H1 (cell line): ENCODE measurements around the gene POGZ. TPM values are rescaled to one million over a fixed set of nuclear protein-coding genes. Genes with fewer than 3 reads are reported as not detected.

Experiments used
- POLR2AphosphoS5 ChIP-seq: IDR thresholded peaks from 2 replicates; pipeline ENCODE4 v1.6.1; 2011; ENCODE audit warnings: low read depth, low read length
- POU5F1 ChIP-seq: IDR thresholded peaks from 2 replicates; pipeline ENCODE4 v1.6.1; 2011; ENCODE audit warnings: low read depth, mild to moderate bottlenecking, low read length, moderate library complexity
- polyA plus RNA-seq, 7 experiments: library from polyadenylated mRNA; depleted of rRNA in 3 of 7; stranded (reverse) in 5 of 7; unstranded in 2 of 7; fragments of >200 nt in 5 of 7; fragments of 200-250 nt in 2 of 7; gene quantifications; 1 replicate in 5 of 7; 2 replicates in 1 of 7; 4 replicates in 1 of 7; pipeline versions ENCODE4 v1.2.1 to v1.2.3, GENCODE V29; 2011 to 2013; ENCODE audit warnings: missing spikeins in 2 of 7, mixed read lengths in 2 of 7
- total RNA-seq: library from RNA; stranded (reverse); fragmentation: NEBNext Ultra II Directional; extraction: Animal tissue kit (Norgen Biotek cat#: 25700); gene quantifications from 2 replicates; pipeline ENCODE4 v1.2.1, GENCODE V29; 2021
- TF ChIP-seq, protein P1 (sequence below): IDR thresholded peaks from 2 replicates; pipeline ENCODE4 v1.6.1; 2012; ENCODE audit warnings: low read length, inconsistent platforms
- TF ChIP-seq, protein P2 (sequence below): fragments of 300-600 bp; sonication (generic); IDR thresholded peaks from 2 replicates; pipeline ENCODE4 v1.7.1; 2012; ENCODE audit warnings: low read length, moderate library complexity, mild to moderate bottlenecking, inconsistent platforms; ENCODE audit not compliant: insufficient replicate concordance
- TF ChIP-seq, protein P3 (sequence below), 3 experiments: IDR thresholded peaks; 1 replicate in 2 of 3; 2 replicates in 1 of 3; pipeline versions ENCODE4 v1.5.1 to v1.6.1; 2011; ENCODE audit warnings: low read length in 3 of 3, mild to moderate bottlenecking in 3 of 3, inconsistent platforms in 2 of 3, low read depth in 1 of 3, moderate library complexity in 1 of 3; ENCODE audit not compliant: insufficient read depth in 1 of 3; ENCODE audit errors: control extremely low read depth in 1 of 3

POGZ gene
- total and polyA plus RNA-seq, 2 of the 8 experiments (the other 6 are each of a cell fraction or from before 2014, with no cell fraction given) = 66.4 to 105 TPM

DNA sequence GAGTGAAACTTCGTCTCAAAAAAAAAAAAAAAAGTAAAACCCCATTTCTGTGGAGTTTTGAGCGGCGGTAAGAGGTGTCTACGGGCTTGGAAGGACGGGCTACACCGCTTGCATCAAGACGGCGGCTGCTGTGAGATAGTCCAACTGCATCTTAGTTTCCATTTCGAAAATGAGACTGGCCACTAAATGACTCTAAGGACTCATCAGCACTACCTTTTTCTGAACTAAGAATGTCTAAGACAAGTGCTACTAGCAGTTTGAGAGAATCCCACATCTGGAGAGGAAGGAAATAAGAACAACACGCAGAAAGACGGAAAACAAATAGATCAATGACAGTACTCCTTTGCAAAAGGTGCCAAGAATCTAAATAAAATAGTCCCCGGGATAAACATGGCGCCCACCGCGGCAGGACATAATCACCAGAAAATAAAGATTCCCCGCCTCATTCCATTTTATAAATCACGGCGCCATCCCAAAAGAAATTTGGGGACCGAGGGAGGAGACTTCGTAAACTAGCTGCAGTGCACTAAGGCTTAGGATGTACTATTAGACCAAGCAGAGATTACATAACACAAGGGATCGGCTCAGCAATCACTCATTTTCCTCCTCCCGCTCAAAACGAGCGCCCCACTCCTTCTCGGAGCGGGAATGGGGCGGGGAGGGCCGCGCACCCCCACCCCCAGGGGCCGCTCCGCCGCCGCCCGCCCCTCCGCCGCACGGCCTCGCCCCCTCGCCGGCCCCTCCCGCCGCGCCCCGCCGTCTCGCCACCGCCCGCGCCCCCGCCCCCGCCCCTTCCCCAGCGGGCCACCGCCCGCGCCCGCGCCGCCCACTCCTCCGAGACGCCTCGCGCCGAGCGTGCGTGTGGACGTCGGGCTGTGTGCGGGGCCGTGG, 1.1 kb downstream of the POGZ start (continued):
- TF ChIP-seq, protein P1, sequence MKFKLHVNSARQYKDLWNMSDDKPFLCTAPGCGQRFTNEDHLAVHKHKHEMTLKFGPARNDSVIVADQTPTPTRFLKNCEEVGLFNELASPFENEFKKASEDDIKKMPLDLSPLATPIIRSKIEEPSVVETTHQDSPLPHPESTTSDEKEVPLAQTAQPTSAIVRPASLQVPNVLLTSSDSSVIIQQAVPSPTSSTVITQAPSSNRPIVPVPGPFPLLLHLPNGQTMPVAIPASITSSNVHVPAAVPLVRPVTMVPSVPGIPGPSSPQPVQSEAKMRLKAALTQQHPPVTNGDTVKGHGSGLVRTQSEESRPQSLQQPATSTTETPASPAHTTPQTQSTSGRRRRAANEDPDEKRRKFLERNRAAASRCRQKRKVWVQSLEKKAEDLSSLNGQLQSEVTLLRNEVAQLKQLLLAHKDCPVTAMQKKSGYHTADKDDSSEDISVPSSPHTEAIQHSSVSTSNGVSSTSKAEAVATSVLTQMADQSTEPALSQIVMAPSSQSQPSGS = no peak
- TF ChIP-seq POU5F1 (0 out of 2 replicates have a peak, but pooled peaks have one; percentile 10), POLR2AphosphoS5 (peak; percentile 81)
- TF ChIP-seq, protein P2, sequence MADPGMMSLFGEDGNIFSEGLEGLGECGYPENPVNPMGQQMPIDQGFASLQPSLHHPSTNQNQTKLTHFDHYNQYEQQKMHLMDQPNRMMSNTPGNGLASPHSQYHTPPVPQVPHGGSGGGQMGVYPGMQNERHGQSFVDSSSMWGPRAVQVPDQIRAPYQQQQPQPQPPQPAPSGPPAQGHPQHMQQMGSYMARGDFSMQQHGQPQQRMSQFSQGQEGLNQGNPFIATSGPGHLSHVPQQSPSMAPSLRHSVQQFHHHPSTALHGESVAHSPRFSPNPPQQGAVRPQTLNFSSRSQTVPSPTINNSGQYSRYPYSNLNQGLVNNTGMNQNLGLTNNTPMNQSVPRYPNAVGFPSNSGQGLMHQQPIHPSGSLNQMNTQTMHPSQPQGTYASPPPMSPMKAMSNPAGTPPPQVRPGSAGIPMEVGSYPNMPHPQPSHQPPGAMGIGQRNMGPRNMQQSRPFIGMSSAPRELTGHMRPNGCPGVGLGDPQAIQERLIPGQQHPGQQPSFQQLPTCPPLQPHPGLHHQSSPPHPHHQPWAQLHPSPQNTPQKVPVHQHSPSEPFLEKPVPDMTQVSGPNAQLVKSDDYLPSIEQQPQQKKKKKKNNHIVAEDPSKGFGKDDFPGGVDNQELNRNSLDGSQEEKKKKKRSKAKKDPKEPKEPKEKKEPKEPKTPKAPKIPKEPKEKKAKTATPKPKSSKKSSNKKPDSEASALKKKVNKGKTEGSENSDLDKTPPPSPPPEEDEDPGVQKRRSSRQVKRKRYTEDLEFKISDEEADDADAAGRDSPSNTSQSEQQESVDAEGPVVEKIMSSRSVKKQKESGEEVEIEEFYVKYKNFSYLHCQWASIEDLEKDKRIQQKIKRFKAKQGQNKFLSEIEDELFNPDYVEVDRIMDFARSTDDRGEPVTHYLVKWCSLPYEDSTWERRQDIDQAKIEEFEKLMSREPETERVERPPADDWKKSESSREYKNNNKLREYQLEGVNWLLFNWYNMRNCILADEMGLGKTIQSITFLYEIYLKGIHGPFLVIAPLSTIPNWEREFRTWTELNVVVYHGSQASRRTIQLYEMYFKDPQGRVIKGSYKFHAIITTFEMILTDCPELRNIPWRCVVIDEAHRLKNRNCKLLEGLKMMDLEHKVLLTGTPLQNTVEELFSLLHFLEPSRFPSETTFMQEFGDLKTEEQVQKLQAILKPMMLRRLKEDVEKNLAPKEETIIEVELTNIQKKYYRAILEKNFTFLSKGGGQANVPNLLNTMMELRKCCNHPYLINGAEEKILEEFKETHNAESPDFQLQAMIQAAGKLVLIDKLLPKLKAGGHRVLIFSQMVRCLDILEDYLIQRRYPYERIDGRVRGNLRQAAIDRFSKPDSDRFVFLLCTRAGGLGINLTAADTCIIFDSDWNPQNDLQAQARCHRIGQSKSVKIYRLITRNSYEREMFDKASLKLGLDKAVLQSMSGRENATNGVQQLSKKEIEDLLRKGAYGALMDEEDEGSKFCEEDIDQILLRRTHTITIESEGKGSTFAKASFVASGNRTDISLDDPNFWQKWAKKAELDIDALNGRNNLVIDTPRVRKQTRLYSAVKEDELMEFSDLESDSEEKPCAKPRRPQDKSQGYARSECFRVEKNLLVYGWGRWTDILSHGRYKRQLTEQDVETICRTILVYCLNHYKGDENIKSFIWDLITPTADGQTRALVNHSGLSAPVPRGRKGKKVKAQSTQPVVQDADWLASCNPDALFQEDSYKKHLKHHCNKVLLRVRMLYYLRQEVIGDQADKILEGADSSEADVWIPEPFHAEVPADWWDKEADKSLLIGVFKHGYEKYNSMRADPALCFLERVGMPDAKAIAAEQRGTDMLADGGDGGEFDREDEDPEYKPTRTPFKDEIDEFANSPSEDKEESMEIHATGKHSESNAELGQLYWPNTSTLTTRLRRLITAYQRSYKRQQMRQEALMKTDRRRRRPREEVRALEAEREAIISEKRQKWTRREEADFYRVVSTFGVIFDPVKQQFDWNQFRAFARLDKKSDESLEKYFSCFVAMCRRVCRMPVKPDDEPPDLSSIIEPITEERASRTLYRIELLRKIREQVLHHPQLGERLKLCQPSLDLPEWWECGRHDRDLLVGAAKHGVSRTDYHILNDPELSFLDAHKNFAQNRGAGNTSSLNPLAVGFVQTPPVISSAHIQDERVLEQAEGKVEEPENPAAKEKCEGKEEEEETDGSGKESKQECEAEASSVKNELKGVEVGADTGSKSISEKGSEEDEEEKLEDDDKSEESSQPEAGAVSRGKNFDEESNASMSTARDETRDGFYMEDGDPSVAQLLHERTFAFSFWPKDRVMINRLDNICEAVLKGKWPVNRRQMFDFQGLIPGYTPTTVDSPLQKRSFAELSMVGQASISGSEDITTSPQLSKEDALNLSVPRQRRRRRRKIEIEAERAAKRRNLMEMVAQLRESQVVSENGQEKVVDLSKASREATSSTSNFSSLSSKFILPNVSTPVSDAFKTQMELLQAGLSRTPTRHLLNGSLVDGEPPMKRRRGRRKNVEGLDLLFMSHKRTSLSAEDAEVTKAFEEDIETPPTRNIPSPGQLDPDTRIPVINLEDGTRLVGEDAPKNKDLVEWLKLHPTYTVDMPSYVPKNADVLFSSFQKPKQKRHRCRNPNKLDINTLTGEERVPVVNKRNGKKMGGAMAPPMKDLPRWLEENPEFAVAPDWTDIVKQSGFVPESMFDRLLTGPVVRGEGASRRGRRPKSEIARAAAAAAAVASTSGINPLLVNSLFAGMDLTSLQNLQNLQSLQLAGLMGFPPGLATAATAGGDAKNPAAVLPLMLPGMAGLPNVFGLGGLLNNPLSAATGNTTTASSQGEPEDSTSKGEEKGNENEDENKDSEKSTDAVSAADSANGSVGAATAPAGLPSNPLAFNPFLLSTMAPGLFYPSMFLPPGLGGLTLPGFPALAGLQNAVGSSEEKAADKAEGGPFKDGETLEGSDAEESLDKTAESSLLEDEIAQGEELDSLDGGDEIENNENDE = peak; percentile 49
- TF ChIP-seq, protein P3, sequence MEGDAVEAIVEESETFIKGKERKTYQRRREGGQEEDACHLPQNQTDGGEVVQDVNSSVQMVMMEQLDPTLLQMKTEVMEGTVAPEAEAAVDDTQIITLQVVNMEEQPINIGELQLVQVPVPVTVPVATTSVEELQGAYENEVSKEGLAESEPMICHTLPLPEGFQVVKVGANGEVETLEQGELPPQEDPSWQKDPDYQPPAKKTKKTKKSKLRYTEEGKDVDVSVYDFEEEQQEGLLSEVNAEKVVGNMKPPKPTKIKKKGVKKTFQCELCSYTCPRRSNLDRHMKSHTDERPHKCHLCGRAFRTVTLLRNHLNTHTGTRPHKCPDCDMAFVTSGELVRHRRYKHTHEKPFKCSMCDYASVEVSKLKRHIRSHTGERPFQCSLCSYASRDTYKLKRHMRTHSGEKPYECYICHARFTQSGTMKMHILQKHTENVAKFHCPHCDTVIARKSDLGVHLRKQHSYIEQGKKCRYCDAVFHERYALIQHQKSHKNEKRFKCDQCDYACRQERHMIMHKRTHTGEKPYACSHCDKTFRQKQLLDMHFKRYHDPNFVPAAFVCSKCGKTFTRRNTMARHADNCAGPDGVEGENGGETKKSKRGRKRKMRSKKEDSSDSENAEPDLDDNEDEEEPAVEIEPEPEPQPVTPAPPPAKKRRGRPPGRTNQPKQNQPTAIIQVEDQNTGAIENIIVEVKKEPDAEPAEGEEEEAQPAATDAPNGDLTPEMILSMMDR (IDR thresholded peaks at IDR 0.05; ENCODE audit: control extremely low read depth in 1 of 3, insufficient read depth in 1 of 3, low read depth in 1 of 3, low read length in 3 of 3) = no peak
